Neuron (in vitro differentiated cells): ENCODE data around the gene SNRNP48.

Experiments used
- H2AFZ ChIP-seq: one replicate; pipeline ENCODE4 v1.6.1; 2013; ENCODE audit warnings: low read depth, mild to moderate bottlenecking, inconsistent platforms, low read length, moderate library complexity
- H3K27me3 ChIP-seq: one replicate; pipeline ENCODE4 v1.6.1; 2013; ENCODE audit warnings: low read length; ENCODE audit not compliant: insufficient read depth
- H3K36me3 ChIP-seq: one replicate; pipeline ENCODE4 v1.6.1; 2013; ENCODE audit warnings: low read length; ENCODE audit not compliant: insufficient read depth
- H3K4me1 ChIP-seq: one replicate; pipeline ENCODE4 v1.6.1; 2013; ENCODE audit warnings: low read length; ENCODE audit not compliant: insufficient read depth
- H3K4me3 ChIP-seq: 2 replicates; pipeline ENCODE4 v1.5.1; 2013; ENCODE audit warnings: mild to moderate bottlenecking, low read length, moderate library complexity
- H3K9me3 ChIP-seq: one replicate; pipeline ENCODE4 v1.6.1; 2013; ENCODE audit warnings: low read length

Gene SNRNP48

DNA sequence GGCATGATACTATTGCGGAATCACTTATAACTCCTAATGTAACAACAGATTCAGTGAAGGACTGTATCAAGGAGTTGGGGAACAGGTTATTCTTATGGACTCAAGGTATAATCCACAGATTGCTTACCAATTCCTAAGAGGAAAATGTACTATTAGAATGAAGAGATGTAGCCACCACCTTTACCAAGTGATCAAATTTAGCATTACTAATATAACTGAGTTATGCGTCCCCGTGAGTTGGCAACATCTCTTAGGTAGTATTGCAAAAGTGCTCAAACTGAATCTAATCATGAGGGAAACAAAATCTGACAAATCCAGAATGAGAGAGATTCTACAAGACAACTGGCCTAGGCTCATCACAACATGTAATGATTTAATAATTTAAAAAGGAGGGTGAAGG lies 777 bp upstream of the SNRNP48 start:
- peak overlapping the region; percentile 70 for H3K4me3 ChIP-seq
- peaks cover 7% of the 10 kb centered on the region for H3K36me3 ChIP-seq
- peaks cover 8% of the 10 kb centered on the region for H3K27me3 ChIP-seq
- no peaks in the 10 kb centered on the region for H3K9me3 ChIP-seq
- peaks cover 6% of the 10 kb centered on the region for H3K4me1 ChIP-seq
- H2AFZ ChIP-seq = peak overlapping the region; percentile 98

GRCh38 chr6:7590918-7591302 lies 912 bp downstream of the SNRNP48 start:
- Histone ChIP-seq H3K36me3 (peaks cover 22% of the 10 kb centered on the region), H3K4me1 (peaks cover 6% of the 10 kb centered on the region), H3K9me3 (no peaks in the 10 kb centered on the region), H3K27me3 (peaks cover 6% of the 10 kb centered on the region), H2AFZ (no peak overlapping the region), H3K4me3 (peak overlapping the region; percentile 70)

DNA sequence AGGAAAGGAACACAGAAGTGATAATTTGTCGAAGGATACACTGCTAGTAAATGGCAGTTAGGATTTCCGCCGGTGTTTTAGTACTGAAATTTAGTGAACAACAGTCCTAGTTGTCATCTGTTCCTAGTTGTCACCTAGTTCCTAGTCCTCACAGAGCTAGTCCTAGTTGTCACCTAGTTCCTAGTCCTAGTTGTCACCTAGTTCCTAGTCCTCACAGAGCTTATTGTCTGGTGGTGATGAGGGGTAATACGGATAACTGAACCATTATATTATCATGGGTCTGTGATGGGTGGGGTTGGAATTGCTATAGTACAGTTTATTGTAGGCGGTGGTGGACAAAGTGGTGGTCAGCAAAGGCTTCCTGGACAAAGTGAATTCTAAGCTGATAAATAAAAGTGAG lies 1.8 kb downstream of the SNRNP48 start:
- Histone ChIP-seq H3K36me3 (peaks cover 29% of the 10 kb centered on the region), H3K4me1 (peaks cover 6% of the 10 kb centered on the region), H2AFZ (no peak overlapping the region), H3K9me3 (no peaks in the 10 kb centered on the region), H3K27me3 (peaks cover 5% of the 10 kb centered on the region), H3K4me3 (peak overlapping the region; percentile 70)

DNA sequence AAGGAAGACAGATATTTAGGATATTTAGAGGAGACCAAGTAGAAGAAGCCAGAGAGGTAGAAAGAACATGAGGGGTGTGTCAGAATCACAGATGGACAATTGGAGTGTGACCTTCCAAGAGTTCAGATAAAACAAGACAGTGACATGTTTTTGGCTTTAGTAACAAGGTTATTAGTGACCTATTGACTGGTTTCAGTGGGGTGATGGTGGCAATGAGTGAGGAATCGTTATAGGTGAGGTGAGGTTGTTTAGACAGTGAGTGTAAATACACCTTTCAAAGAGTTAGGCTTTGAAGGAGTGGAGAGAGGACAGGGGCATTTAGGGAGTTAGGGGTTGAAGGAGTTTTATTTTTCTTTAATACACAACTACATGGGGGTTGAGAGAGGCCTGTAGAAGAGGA lies 3.2 kb downstream of the SNRNP48 start:
- Histone ChIP-seq H3K27me3 (no peaks in the 10 kb centered on the region), H3K9me3 (no peaks in the 10 kb centered on the region), H2AFZ (no peak overlapping the region), H3K4me1 (peaks cover 6% of the 10 kb centered on the region), H3K4me3 (no peak overlapping the region), H3K36me3 (peaks cover 40% of the 10 kb centered on the region)

DNA sequence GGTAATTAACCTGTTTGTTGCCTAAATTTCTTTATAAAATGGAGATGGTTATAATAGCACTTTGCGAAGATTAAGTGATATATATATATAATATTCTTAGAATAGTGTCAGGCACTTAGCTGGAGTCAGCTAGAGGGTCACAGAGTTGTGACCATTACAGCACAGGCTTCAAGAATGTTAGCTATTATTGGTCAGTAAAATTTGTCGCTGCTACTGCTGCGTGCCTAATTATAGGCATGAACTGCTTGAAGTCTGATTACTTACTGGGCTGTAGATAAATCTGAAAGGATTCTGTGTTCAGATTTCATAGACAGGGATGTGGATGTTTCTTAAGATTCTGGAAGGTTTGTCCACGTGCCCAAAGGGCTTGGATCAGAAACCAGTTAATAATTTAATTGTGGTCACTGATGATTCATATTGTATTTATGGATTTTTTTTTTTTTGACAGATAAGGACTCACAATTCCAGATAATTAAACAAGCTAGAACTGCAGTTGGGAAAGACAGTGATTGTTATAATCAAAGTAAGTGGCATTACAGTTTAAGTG lies 4.7 kb downstream of the SNRNP48 start:
- Histone ChIP-seq H3K27me3 (no peaks in the 10 kb centered on the region), H3K4me3 (no peak overlapping the region), H3K4me1 (peaks cover 6% of the 10 kb centered on the region), H3K9me3 (no peaks in the 10 kb centered on the region), H2AFZ (no peak overlapping the region), H3K36me3 (peaks cover 48% of the 10 kb centered on the region)

DNA sequence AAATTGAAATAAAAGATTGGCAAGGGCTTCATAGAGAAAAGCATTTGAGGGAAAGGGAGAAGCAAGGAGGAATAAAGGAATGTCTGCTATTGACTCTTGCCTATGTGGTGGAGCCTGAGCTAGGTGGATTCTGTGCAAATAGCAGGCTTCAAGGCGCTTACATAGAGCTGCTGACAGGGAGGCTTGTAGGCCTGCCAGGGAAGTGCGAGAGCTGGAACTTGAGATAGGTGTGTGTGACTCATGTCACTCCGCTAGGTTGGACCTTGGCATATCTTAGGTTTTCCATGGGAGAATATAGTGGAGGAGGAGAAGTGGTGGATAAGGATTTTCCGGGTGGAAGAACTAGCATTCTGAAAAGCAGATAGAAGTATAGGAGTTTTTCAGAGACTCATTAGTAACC lies 14.0 kb downstream of the SNRNP48 start:
- Histone ChIP-seq H3K9me3 (no peaks in the 10 kb centered on the region), H3K4me3 (no peak overlapping the region), H2AFZ (no peak overlapping the region), H3K4me1 (no peaks in the 10 kb centered on the region), H3K27me3 (no peaks in the 10 kb centered on the region), H3K36me3 (peaks cover 81% of the 10 kb centered on the region)

GRCh38 chr6:7604506-7604905 lies 14.5 kb downstream of the SNRNP48 start:
- no peaks in the 10 kb centered on the region for H3K27me3 ChIP-seq
- no peak overlapping the region for H2AFZ ChIP-seq
- H3K9me3 ChIP-seq = no peaks in the 10 kb centered on the region
- H3K36me3 ChIP-seq = peaks cover 80% of the 10 kb centered on the region
- no peaks in the 10 kb centered on the region for H3K4me1 ChIP-seq
- no peak overlapping the region for H3K4me3 ChIP-seq

DNA sequence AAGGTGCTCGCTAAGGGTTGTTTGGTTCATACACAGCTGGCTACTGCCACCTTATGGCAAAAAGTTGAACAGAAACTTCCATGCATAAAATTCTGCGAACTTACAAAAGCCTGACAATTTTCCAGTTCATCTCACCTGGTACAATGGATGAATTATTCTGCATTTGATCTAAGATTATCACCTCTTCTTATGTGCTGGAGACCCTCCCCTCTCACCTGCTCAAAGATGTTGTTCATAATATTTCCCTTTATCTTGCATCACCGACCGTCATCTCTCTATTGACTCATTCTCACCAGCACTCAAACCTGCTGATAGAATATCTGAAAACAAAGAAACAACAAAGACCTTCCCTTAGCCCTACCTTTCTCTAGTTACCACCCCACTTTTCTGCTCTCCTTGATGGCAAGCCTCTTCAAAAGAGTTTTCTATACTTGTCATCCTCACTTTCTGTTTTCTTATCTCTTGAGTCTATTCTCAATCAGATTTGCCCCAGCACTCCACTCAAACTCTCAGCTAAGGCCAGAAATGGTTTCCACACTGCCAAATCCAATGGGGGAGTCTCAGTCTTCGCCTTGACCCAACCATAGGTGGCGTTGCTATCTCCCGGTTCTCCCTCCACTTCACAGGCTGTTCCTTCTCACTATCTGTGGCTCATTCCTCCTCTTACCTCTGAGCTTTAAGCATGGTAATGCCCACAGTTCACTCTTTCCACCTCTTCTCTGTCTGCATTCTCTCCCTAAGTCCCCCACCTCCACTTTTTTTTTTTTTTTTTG lies 25.8 kb downstream of the SNRNP48 start:
- peaks cover 26% of the 10 kb centered on the region for H3K27me3 ChIP-seq
- H2AFZ ChIP-seq = no peak overlapping the region
- no peak overlapping the region for H3K4me3 ChIP-seq
- no peaks in the 10 kb centered on the region for H3K9me3 ChIP-seq
- H3K4me1 ChIP-seq = no peaks in the 10 kb centered on the region
- peaks cover 11% of the 10 kb centered on the region for H3K36me3 ChIP-seq

DNA sequence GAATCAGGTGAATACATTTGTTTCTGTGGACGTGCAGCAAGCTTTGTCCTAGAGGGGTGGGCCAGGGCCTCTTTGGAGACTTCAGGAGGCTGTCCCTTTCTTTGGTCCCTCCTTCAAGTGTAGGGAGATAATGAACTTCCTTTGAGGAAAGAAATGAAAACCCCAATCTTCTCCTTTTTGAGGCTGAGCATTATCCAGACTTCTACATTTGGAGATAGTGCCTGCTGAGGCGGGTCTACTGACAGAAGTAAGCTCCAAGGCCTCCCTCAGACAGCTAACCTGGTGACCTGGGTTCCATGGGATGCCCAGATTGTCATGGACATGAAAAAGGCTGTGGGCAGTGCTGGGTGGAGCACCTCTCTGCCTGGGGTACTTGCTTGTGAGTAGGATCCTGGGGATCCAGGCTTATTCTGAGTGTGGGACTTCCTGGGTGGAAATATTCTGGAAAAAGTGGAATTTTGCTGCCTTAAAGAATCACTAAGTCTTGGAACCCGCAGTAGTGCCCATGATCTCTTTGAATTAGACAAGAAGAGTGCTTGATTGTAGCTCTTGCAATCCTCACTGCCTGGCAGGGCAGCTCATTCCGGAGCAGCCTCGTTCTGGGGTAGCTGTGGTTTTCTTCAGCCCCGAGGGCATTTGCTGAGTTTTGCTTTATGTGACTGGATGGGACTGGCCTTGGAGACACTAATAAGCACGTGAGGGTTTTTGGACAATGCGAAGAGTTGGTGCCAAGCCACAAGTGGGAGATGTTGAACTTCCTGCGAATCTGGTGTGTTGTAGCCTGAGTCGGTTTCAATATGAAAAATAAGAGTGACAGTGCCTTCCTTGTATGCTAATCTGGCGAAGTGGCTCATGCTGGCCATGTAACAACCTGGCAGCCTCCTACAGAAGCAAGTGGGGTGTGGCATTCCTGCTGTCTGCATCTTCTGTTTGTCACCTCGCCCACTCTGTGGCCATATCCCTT lies 28.1 kb downstream of the SNRNP48 start:
- Histone ChIP-seq H3K4me3 (no peak overlapping the region), H3K27me3 (peaks cover 41% of the 10 kb centered on the region), H2AFZ (no peak overlapping the region), H3K36me3 (no peaks in the 10 kb centered on the region), H3K4me1 (no peaks in the 10 kb centered on the region), H3K9me3 (no peaks in the 10 kb centered on the region)

DNA sequence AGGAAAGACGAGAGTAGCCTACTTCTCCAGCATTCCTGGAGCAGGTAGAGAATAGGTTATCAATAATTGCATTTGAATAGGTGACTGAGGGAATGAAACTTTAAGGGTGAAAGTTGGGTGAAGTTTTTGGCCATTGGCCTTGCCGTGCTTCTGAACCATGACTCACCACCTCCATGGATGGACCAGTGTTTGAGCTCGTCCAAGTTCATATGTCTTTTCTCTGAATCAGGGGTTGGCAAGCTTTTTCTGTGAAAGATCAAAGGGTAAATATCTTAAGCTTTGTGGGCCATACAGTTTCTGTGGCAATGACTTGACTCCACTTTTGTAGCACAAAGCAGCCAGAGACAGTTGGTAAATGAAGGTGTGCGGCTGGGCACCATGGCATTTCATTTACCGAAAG lies 31.8 kb downstream of the SNRNP48 start:
- Histone ChIP-seq H3K27me3 (peaks cover 43% of the 10 kb centered on the region), H3K9me3 (no peaks in the 10 kb centered on the region), H3K4me3 (no peak overlapping the region), H3K4me1 (peaks cover 11% of the 10 kb centered on the region), H2AFZ (no peak overlapping the region), H3K36me3 (no peaks in the 10 kb centered on the region)

DNA sequence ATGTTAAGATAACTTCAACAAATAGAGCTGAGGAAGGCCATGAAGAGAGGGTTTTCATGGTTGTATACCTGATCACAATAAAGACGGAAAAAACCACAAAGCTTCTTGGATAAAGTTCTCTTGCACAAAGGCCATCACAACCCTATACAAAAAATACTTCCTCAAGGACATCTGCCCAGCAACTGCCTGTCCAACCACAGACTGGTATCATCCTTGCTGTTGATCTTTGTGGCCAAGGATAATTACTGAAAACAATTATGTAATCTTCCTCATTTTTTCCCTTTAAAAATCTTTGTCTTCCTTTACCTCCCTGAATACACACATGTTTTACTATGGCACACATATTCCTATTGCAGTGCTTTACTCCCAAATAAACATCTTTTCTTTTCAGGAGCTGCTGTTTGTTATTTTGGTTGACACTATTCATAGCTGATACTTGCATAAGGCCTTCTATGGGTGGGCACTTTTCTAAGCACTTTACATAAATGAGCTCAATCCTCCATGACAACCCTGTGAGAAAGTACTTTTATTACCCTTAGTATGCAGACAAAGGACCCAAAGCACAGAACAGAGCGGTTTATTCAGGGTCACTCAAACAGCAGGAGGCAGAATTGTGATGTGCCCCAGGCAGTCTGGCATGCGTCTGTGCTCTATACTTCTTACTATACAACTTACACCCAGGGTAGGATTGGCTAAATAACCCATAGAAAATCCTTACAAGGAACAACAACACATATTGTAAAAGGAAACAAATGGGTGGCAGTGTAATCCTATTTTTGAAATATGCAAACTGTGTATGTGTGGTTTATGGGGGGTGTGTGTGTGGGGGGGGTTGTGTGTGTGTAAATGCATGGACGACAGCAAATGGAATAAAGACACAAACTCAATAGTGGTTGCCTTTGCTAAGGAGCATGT lies 35.1 kb downstream of the SNRNP48 start:
- Histone ChIP-seq H3K4me3 (no peak overlapping the region), H3K27me3 (peaks cover 49% of the 10 kb centered on the region), H3K4me1 (peaks cover 11% of the 10 kb centered on the region), H3K36me3 (no peaks in the 10 kb centered on the region), H3K9me3 (peaks cover 11% of the 10 kb centered on the region), H2AFZ (no peak overlapping the region)

GRCh38 chr6:7628479-7628878 lies 38.5 kb downstream of the SNRNP48 start:
- peaks cover 11% of the 10 kb centered on the region for H3K4me1 ChIP-seq
- no peaks in the 10 kb centered on the region for H3K36me3 ChIP-seq
- H3K27me3 ChIP-seq = peaks cover 56% of the 10 kb centered on the region
- no peak overlapping the region for H2AFZ ChIP-seq
- H3K9me3 ChIP-seq = peaks cover 13% of the 10 kb centered on the region
- no peak overlapping the region for H3K4me3 ChIP-seq
